ENCODE results near the gene RANGAP1. TPM values are rescaled to one million over a fixed set of nuclear protein-coding genes. Genes with fewer than 3 reads are reported as not detected.

RANGAP1 gene
- total RNA-seq, 2 donors from 2014 or later = 114 to 142 TPM

GRCh38 chr22:41231369-41231768 lies 54.6 kb downstream of the RANGAP1 start:
- H3K9me3 ChIP-seq (ENCODE audit: control insufficient read depth, low read length, poor library complexity, severe bottlenecking) = no peaks in the 10 kb centered on the region
- H3K27ac Mint-ChIP-seq = no peak overlapping the region
- ATAC-seq (no peak), DNase-seq (no peak)
- peaks cover 5% of the 10 kb centered on the region for H3K36me3 Mint-ChIP-seq (ENCODE audit: low read depth)
- H3K27me3 Mint-ChIP-seq = no peaks in the 10 kb centered on the region
- no peak overlapping the region for H3K4me3 Mint-ChIP-seq
- H3K4me1 Mint-ChIP-seq = no peaks in the 10 kb centered on the region

- Mint-ChIP-seq H3K4me1 (no peaks in the 10 kb centered on the region), H3K36me3 (ENCODE audit: low read depth) (peaks cover 5% of the 10 kb centered on the region), H3K27me3 (no peaks in the 10 kb centered on the region), H3K27ac (no peak overlapping the region), H3K4me3 (no peak overlapping the region)
- DNase-seq (no peak), ATAC-seq (no peak)
- H3K9me3 ChIP-seq (ENCODE audit: control insufficient read depth, low read length, poor library complexity, severe bottlenecking) = no peaks in the 10 kb centered on the region
Measured at GRCh38 chr22:41230401-41230785, 55.6 kb downstream of the RANGAP1 start.

- no peak overlapping the region for H3K27ac Mint-ChIP-seq
Measured at GRCh38 chr22:41229730-41230400, 56.1 kb downstream of the RANGAP1 start.

GRCh38 chr22:41229215-41229614 lies 56.8 kb downstream of the RANGAP1 start:
- Mint-ChIP-seq H3K36me3 (ENCODE audit: low read depth) (peaks cover 6% of the 10 kb centered on the region), H3K27ac (no peak overlapping the region), H3K4me1 (no peaks in the 10 kb centered on the region), H3K4me3 (no peak overlapping the region), H3K27me3 (no peaks in the 10 kb centered on the region)
- ATAC-seq = no peak
- no peak for DNase-seq
- H3K9me3 ChIP-seq (ENCODE audit: control insufficient read depth, low read length, poor library complexity, severe bottlenecking) = no peaks in the 10 kb centered on the region

More at GRCh38 chr22:41229730-41230400, 56.1 kb downstream of the RANGAP1 start:
- ATAC-seq (no peak), DNase-seq (no peak)
- Mint-ChIP-seq H3K4me1 (no peaks in the 10 kb centered on the region), H3K4me3 (no peak overlapping the region), H3K36me3 (ENCODE audit: low read depth) (peaks cover 6% of the 10 kb centered on the region), H3K27me3 (no peaks in the 10 kb centered on the region)
- H3K9me3 ChIP-seq (ENCODE audit: control insufficient read depth, low read length, poor library complexity, severe bottlenecking) = no peaks in the 10 kb centered on the region

- no peaks in the 10 kb centered on the region for H3K4me1 Mint-ChIP-seq
- DNase-seq = no peak
- no peak for ATAC-seq
Measured at GRCh38 chr22:41226723-41227655, 59.0 kb downstream of the RANGAP1 start.

GRCh38 chr22:41223535-41223934 lies 62.5 kb downstream of the RANGAP1 start:
- Mint-ChIP-seq H3K4me1 (no peaks in the 10 kb centered on the region), H3K27ac (no peak overlapping the region), H3K36me3 (ENCODE audit: low read depth) (peaks cover 9% of the 10 kb centered on the region), H3K27me3 (no peaks in the 10 kb centered on the region), H3K4me3 (no peak overlapping the region)
- DNase-seq (no peak), ATAC-seq (no peak)
- no peaks in the 10 kb centered on the region for H3K9me3 ChIP-seq (ENCODE audit: control insufficient read depth, low read length, poor library complexity, severe bottlenecking)

More at GRCh38 chr22:41226723-41227655, 59.0 kb downstream of the RANGAP1 start:
- H3K9me3 ChIP-seq (ENCODE audit: control insufficient read depth, low read length, poor library complexity, severe bottlenecking) = no peaks in the 10 kb centered on the region
- peaks cover 6% of the 10 kb centered on the region for H3K36me3 Mint-ChIP-seq (ENCODE audit: low read depth)
- H3K27me3 Mint-ChIP-seq = no peaks in the 10 kb centered on the region
- H3K27ac Mint-ChIP-seq = peak overlapping the region; percentile 75
- H3K4me3 Mint-ChIP-seq = no peak overlapping the region

GRCh38 chr22:41222846-41223507 lies 63.0 kb downstream of the RANGAP1 start:
- Mint-ChIP-seq H3K27ac (no peak overlapping the region), H3K27me3 (no peaks in the 10 kb centered on the region), H3K4me1 (peaks cover under 1% of the 10 kb centered on the region), H3K4me3 (no peak overlapping the region), H3K36me3 (ENCODE audit: low read depth) (peaks cover 9% of the 10 kb centered on the region)
- DNase-seq = no peak
- no peaks in the 10 kb centered on the region for H3K9me3 ChIP-seq (ENCODE audit: control insufficient read depth, low read length, poor library complexity, severe bottlenecking)
- ATAC-seq = no peak

GRCh38 chr22:41217553-41218157 lies 68.3 kb downstream of the RANGAP1 start:
- H3K4me1 Mint-ChIP-seq = peaks cover 12% of the 10 kb centered on the region
- DNase-seq (no peak), ATAC-seq (peak; percentile 94)
- peak overlapping the region; percentile 80 for H3K27ac Mint-ChIP-seq
- no peaks in the 10 kb centered on the region for H3K9me3 ChIP-seq (ENCODE audit: control insufficient read depth, low read length, poor library complexity, severe bottlenecking)
- H3K36me3 Mint-ChIP-seq (ENCODE audit: low read depth) = peaks cover 4% of the 10 kb centered on the region
- no peaks in the 10 kb centered on the region for H3K27me3 Mint-ChIP-seq
- peak overlapping the region; percentile 73 for H3K4me3 Mint-ChIP-seq

GRCh38 chr22:41216984-41217383 lies 69.0 kb downstream of the RANGAP1 start:
- peaks cover 4% of the 10 kb centered on the region for H3K36me3 Mint-ChIP-seq (ENCODE audit: low read depth)
- peak overlapping the region; percentile 73 for H3K4me3 Mint-ChIP-seq

GRCh38 chr22:41215926-41216325 lies 70.1 kb downstream of the RANGAP1 start:
- ATAC-seq (no peak), DNase-seq (no peak)
- no peaks in the 10 kb centered on the region for H3K27me3 Mint-ChIP-seq
- H3K36me3 Mint-ChIP-seq (ENCODE audit: low read depth) = peaks cover 2% of the 10 kb centered on the region
- no peaks in the 10 kb centered on the region for H3K9me3 ChIP-seq (ENCODE audit: control insufficient read depth, low read length, poor library complexity, severe bottlenecking)
- no peak overlapping the region for H3K4me3 Mint-ChIP-seq
- H3K4me1 Mint-ChIP-seq = peaks cover 13% of the 10 kb centered on the region
- peak overlapping the region; percentile 37 for H3K27ac Mint-ChIP-seq

More at GRCh38 chr22:41216984-41217383, 69.0 kb downstream of the RANGAP1 start:
- H3K9me3 ChIP-seq (ENCODE audit: control insufficient read depth, low read length, poor library complexity, severe bottlenecking) = no peaks in the 10 kb centered on the region
- ATAC-seq = no peak
- H3K4me1 Mint-ChIP-seq = peaks cover 13% of the 10 kb centered on the region
- DNase-seq = no peak
- no peaks in the 10 kb centered on the region for H3K27me3 Mint-ChIP-seq
- H3K27ac Mint-ChIP-seq = peak overlapping the region; percentile 80

GRCh38 chr22:41215409-41215808 lies 70.6 kb downstream of the RANGAP1 start:
- no peaks in the 10 kb centered on the region for H3K9me3 ChIP-seq (ENCODE audit: control insufficient read depth, low read length, poor library complexity, severe bottlenecking)
- Mint-ChIP-seq H3K27ac (peak overlapping the region; percentile 37), H3K4me3 (no peak overlapping the region), H3K27me3 (no peaks in the 10 kb centered on the region), H3K36me3 (ENCODE audit: low read depth) (peaks cover 2% of the 10 kb centered on the region), H3K4me1 (peaks cover 13% of the 10 kb centered on the region)
- ATAC-seq (no peak), DNase-seq (no peak)

GRCh38 chr22:41206719-41207118 lies 79.3 kb downstream of the RANGAP1 start:
- peak overlapping the region; percentile 66 for H3K4me3 Mint-ChIP-seq
- peaks cover 5% of the 10 kb centered on the region for H3K27me3 Mint-ChIP-seq
- H3K9me3 ChIP-seq (ENCODE audit: control insufficient read depth, low read length, poor library complexity, severe bottlenecking) = no peaks in the 10 kb centered on the region
- peaks cover 28% of the 10 kb centered on the region for H3K4me1 Mint-ChIP-seq
- DNase-seq (no peak), ATAC-seq (no peak)
- H3K36me3 Mint-ChIP-seq (ENCODE audit: low read depth) = peaks cover 5% of the 10 kb centered on the region
- H3K27ac Mint-ChIP-seq = peak overlapping the region; percentile 54
